Measurements from ENCODE around the gene RUSF1. TPM values are rescaled to one million over a fixed set of nuclear protein-coding genes. Genes with fewer than 3 reads are reported as not detected.

Gene RUSF1
- total RNA-seq, 1 experiment from 2014 or later = 96.0 TPM

DNA sequence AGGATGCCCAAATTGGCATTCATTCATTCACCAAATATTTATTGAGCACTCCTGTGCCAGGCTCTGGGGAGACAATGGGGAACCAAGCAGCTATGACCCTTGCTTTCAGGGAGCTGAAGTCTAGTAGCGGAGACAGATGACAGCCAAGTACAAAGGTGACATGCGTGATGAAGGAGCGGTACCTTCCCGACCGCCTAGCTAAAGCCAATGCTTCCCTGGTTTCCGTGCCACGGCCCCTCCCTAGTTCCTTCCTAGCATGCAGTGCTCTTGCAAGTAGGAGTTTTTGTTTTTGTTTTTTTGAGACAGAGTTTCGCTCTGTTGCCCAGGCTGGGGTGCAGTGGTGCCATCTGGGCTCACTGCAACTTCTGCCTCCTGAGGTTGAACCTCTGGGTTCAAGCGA lies 28.4 kb downstream of the RUSF1 start:
- H3K36me3 Mint-ChIP-seq (ENCODE audit: insufficient read depth, unreplicated experiment) = peaks cover 34% of the 10 kb centered on the region
- CTCF ChIA-PET = no interaction called here
- TF ChIP-seq CTCF (IDR thresholded peaks at IDR 0.05; ENCODE audit: unreplicated experiment) = no peak
- DNase-seq = no peak
- peaks cover 28% of the 10 kb centered on the region for H3K4me1 Mint-ChIP-seq (ENCODE audit: low read depth, unreplicated experiment)
- intact Hi-C loops (cut with micrococcal nuclease; ENCODE audit: unreplicated experiment) = loop anchor here (1.0 kb wide), 1 partner anchor 17 kb away; no protein-coding TSS in a partner anchor
- H3K9me3 Mint-ChIP-seq (ENCODE audit: low read depth, unreplicated experiment) = no peaks in the 10 kb centered on the region
- no TSS peak for BruUV-seq (replicated peaks)
- no peak overlapping the region for H3K4me3 Mint-ChIP-seq (ENCODE audit: low read depth, unreplicated experiment)
- H3K27ac Mint-ChIP-seq (ENCODE audit: unreplicated experiment) = no peak overlapping the region
- H3K27me3 Mint-ChIP-seq (ENCODE audit: unreplicated experiment) = no peaks in the 10 kb centered on the region

GRCh38 chr16:31478956-31479355 lies 29.2 kb downstream of the RUSF1 start:
- Mint-ChIP-seq H3K36me3 (ENCODE audit: insufficient read depth, unreplicated experiment) (peaks cover 26% of the 10 kb centered on the region), H3K27ac (ENCODE audit: unreplicated experiment) (no peak overlapping the region), H3K4me3 (ENCODE audit: low read depth, unreplicated experiment) (no peak overlapping the region), H3K9me3 (ENCODE audit: low read depth, unreplicated experiment) (no peaks in the 10 kb centered on the region), H3K4me1 (ENCODE audit: low read depth, unreplicated experiment) (peaks cover 20% of the 10 kb centered on the region), H3K27me3 (ENCODE audit: unreplicated experiment) (no peaks in the 10 kb centered on the region)
- CTCF ChIA-PET = interaction anchor here (2.9 kb wide), 1 partner anchor 20 kb away, joined by 24 read pairs; the partner anchor contains the start of gene ARMC5
- no peak for TF ChIP-seq CTCF (IDR thresholded peaks at IDR 0.05; ENCODE audit: unreplicated experiment)
- DNase-seq = no peak
- BruUV-seq (replicated peaks) = no TSS peak
- intact Hi-C loops (cut with micrococcal nuclease; ENCODE audit: unreplicated experiment) = loop anchor here (1.0 kb wide), 1 partner anchor 17 kb away; no protein-coding TSS in a partner anchor

DNA sequence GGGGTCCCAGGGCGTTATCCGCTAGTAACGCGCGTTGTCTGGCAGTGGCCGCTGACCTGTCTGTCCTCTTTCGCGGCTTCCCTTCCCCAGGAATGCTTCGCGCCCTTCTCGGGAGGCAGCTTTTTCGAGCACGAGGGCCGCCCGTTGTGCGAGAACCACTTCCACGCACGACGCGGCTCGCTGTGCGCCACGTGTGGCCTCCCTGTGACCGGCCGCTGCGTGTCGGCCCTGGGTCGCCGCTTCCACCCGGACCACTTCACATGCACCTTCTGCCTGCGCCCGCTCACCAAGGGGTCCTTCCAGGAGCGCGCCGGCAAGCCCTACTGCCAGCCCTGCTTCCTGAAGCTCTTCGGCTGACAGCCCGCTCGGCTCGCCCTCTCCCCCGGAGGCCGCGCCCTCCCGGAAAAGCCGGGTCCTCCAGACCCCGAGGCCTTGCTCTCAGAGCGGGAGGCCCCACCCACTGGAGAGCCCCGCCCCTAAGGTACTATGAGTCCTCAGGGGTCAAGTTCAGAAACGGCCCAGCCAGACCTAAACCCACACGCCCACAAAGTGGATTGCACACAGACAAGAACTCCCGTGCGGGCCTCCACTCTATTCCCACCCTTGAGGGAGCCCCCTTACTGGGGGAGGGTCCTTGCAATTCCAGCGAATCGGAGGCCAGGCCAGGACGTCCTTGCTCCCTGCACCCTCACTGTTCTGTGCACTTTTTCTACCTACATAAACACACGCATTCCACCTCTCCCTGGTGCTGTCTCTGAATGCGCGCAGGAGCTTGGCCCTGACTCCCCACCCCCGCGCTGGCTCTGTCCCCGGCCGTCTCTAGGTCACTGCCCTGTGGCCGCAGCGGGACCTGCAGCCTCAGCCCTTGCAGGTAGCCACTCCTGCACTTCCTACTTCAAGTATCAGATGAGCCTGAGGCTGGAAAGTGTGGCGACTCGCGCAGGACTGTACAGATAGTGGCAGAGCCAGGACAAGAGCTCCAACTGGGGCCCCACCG lies 30.7 kb downstream of the RUSF1 start:
- peak; percentile 82 for DNase-seq
- Mint-ChIP-seq H3K27ac (ENCODE audit: unreplicated experiment) (peak overlapping the region; percentile 48), H3K9me3 (ENCODE audit: low read depth, unreplicated experiment) (no peaks in the 10 kb centered on the region), H3K4me1 (ENCODE audit: low read depth, unreplicated experiment) (peaks cover 23% of the 10 kb centered on the region), H3K36me3 (ENCODE audit: insufficient read depth, unreplicated experiment) (peaks cover 36% of the 10 kb centered on the region), H3K27me3 (ENCODE audit: unreplicated experiment) (no peaks in the 10 kb centered on the region), H3K4me3 (ENCODE audit: low read depth, unreplicated experiment) (peak overlapping the region; percentile 67)
- CTCF ChIA-PET = interaction anchor here (0.6 to 2.9 kb wide), 5 partner anchors 15 to 391 kb away, joined by 3 to 24 read pairs (median 4); partner anchors contain the start of gene ARMC5
- TF ChIP-seq CTCF (IDR thresholded peaks at IDR 0.05; ENCODE audit: unreplicated experiment) = no peak
- intact Hi-C loops (cut with micrococcal nuclease; ENCODE audit: unreplicated experiment) = loop anchor here (2.0 kb wide), 1 partner anchor 17 kb away; no protein-coding TSS in a partner anchor
- no TSS peak for BruUV-seq (replicated peaks)

DNA sequence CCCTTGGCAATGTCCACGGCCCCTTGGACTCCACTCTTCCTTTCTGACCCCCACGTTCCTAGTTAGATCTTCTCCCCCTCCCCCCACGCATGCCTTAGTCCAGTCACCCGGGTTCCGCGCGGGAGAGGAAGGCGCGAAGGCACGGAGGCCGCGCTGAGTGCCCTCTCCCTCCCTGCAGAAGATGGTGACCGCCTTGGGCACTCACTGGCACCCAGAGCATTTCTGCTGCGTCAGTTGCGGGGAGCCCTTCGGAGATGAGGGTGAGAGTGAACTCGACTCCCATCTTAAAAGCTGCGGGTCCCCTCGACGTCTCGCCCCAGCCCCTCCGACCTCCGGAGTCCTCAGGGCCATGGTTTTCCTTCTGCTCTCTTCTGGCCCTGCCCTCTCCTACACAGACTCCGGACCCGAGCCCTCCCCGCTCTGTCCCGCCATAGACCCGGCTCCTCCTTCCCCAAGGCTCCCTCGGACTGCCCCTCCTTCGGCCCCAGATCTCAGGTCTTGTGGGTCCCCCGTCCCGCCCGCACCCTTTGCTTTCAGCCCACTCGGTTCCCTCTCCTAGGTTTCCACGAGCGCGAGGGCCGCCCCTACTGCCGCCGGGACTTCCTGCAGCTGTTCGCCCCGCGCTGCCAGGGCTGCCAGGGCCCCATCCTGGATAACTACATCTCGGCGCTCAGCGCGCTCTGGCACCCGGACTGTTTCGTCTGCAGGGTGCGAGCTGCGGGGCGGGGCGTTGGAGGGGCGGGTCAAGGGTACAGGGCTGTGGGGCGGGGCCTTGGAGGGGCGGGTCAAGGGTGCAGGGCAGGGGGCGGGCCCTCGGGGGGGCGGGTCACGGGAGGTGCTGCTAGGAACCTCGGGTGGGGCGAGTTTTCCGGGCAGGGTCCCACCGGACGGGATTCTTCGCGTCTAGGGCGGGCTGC lies 31.6 kb downstream of the RUSF1 start:
- Mint-ChIP-seq H3K36me3 (ENCODE audit: insufficient read depth, unreplicated experiment) (peaks cover 43% of the 10 kb centered on the region), H3K4me3 (ENCODE audit: low read depth, unreplicated experiment) (peak overlapping the region; percentile 67), H3K27me3 (ENCODE audit: unreplicated experiment) (no peaks in the 10 kb centered on the region), H3K9me3 (ENCODE audit: low read depth, unreplicated experiment) (no peaks in the 10 kb centered on the region), H3K4me1 (ENCODE audit: low read depth, unreplicated experiment) (peaks cover 26% of the 10 kb centered on the region), H3K27ac (ENCODE audit: unreplicated experiment) (peak overlapping the region; percentile 43)
- no TSS peak for BruUV-seq (replicated peaks)
- DNase-seq = peak; percentile 81
- intact Hi-C loops (cut with micrococcal nuclease; ENCODE audit: unreplicated experiment) = loop anchor here (2.0 kb wide), 1 partner anchor 16 kb away; no protein-coding TSS in a partner anchor
- CTCF ChIA-PET = interaction anchor here (0.6 to 2.9 kb wide), 6 partner anchors 14 to 392 kb away, joined by 3 to 24 read pairs (median 4); partner anchors contain the start of gene ARMC5
- TF ChIP-seq CTCF (IDR thresholded peaks at IDR 0.05; ENCODE audit: unreplicated experiment) = no peak
